NB4 (cell line): ENCODE measurements around the gene EIF2B2.

Experiments used
- CTCF ChIP-seq: IDR thresholded peaks from one replicate; pipeline ENCODE4 v1.5.1; 2012; ENCODE audit warnings: low read depth, low read length
- MAX ChIP-seq: IDR thresholded peaks from 2 replicates; pipeline ENCODE4 v1.6.1; 2011; ENCODE audit warnings: low read depth, low read length
- MYC ChIP-seq: IDR thresholded peaks from 2 replicates; pipeline ENCODE4 v1.6.1; 2011; ENCODE audit warnings: low read depth, low read length
- POLR2A ChIP-seq: IDR thresholded peaks from 2 replicates; pipeline ENCODE4 v1.6.1; 2011; ENCODE audit warnings: mild to moderate bottlenecking; ENCODE audit not compliant: insufficient read length; ENCODE audit errors: extremely low read depth

- TF ChIP-seq CTCF (no peak), MAX (no peak), MYC (no peak), POLR2A (no peak)
Measured at GRCh38 chr14:74979029-74979428, 23.7 kb upstream of the EIF2B2 start.
